Erythroblast (primary cell): ENCODE measurements around the gene SH3BP5.

Source experiments
- GATA1 ChIP-seq: IDR thresholded peaks from 2 replicates; pipeline ENCODE4 v1.6.1; 2011; ENCODE audit warnings: low read depth, mild to moderate bottlenecking, control low read depth, low read length, moderate library complexity
- POLR2A ChIP-seq: IDR thresholded peaks from 2 replicates; pipeline ENCODE4 v1.6.1; 2011; ENCODE audit warnings: mild to moderate bottlenecking, low read length

DNA sequence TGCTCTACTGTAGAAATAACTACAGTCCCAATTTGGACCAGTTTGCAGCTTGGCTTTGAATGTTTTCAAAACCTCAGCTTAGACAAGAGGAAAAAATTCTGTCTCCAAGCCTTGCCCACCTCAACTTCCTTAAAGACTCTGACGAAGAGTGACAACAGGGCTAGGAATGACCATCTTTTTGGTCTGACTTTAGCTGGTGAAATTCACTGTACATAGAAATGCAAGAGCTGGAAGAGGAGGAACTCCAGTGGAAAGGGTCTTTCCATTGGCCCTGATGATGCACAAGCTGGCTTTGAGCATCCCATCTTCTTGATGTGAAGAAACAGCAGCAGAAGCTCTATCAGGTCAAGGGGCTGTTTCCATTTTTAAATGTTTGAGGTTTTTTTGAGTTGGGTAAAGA lies 22.7 kb upstream of the SH3BP5 start:
- TF ChIP-seq POLR2A: no peak
- TF ChIP-seq GATA1: no peak
